Superior temporal gyrus (tissue), 1 donor: ENCODE data around the gene HSP90AA1.
"Not testable (repeated sequence)": the region's sequence is repeated elsewhere in the genome, so short reads cannot be mapped to it uniquely, and the experiment has no call there.

Experiments
- DNase-seq: peaks from one replicate; pipeline ENCODE4 v3.0.0-alpha.2; 2016; ENCODE audit errors: extremely low spot score

The HSP90AA1 gene

DNA sequence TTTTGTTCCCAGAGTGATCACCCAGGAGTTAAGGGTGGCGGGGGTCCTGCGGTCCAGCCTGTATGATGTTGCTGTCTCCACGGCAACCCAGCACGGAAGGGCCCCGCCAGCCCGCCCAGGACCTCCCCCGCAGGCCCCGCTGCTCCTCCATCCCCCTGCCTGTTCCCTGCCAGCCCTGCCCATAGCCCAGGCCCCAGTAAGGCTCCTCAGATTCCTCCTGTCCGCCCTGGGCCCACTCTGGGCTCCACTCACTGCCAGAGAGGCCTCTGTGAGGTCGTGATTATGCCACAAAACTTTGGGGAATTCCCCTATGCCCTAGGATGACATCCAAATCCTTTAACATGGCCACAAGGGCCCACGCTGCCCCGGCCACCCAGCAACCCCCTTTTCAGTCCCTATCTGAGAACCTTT is 20.8 kb downstream of the HSP90AA1 start:
- DNase-seq: no peak

DNA sequence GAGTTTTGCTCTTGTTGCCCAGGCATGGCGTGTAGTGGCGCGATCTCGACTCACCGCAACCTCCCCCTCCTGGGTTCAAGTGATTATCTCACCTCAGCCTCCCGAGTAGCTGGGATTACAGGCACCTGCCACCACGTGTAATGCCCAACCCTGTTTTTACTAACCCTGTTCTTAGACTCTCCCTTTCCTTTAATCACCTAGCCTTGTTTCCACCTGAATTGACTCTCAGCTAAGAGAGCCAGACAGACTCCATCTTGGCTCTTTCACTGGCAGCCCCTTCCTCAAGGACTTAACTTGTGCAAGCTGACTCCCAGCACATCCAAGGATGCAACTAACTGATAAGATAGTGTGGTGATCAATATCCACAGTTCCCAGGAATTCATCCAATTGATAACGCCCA is 22.3 kb downstream of the HSP90AA1 start:
- DNase-seq: not testable (repeated sequence)

DNA sequence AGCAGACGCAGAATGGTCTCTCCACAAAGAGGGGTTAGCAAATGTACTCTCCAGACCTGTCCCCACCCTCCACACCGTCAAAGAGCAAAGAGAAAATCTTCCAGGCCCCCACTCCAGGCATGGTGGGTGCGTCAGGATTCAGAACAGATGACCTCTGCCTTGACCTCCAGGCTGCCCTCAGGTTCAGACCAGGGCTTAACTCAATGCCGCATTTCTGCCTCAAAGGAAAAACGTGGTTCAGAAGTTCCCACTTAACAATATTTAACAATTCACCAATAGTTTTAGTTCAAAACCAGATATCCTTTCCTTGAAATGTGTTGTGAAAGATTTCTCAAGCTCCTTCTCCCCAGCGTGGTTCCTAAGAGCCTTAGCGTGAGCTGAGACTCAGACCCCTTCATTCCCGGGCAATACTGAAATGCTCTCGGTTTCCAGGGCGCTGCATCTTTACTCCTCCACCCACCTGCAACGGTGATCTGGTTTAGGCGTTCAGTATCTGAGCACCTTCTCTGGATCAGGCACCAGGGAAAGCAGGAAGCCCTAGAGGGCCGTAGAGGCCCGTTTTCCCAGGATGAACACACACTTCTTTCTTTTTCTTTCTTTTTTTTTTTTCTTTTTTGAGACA is 22.9 kb downstream of the HSP90AA1 start:
- DNase-seq: no peak

DNA sequence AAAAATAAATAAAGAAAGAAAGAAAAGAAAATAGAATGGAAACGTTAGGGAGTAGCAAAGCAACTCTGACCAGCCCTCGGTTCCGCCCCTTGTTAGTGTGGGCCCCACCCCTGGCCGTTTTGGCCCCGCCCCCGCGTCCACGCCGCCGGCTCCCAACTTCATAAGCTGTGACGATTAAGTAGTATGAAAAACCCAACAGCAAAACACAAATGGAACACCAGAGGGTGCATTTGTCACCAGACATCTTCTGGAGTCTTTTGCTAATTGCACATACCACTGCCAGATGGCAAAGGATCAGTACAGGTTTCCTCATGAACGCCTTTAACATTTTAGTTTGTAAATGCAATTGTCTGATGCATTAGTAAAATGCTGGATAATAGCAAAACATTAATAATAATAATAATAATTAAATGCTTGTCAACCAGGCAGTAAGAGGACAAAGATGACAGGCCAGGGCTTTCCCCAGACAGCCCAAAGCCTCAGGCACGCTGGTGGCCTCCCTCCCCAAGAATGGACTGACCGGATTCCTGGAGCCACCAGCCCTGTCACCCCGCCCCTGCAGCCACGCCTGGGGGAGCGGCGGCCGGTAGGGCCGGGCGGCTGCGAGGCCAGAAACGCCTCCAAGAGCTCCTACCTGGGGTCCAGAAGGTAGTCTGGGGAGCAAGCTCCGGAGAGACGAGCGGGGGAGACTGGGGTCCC is 23.6 kb downstream of the HSP90AA1 start:
- DNase-seq: peak; percentile 70

GRCh38 chr14:102058961-102059360 is 27.9 kb downstream of the HSP90AA1 start:
- no peak for DNase-seq

- no peak for DNase-seq
Observed at GRCh38 chr14:102058146-102058545, 28.7 kb downstream of the HSP90AA1 start.

- no peak for DNase-seq
Observed at GRCh38 chr14:102057480-102058114, 29.2 kb downstream of the HSP90AA1 start.

DNA sequence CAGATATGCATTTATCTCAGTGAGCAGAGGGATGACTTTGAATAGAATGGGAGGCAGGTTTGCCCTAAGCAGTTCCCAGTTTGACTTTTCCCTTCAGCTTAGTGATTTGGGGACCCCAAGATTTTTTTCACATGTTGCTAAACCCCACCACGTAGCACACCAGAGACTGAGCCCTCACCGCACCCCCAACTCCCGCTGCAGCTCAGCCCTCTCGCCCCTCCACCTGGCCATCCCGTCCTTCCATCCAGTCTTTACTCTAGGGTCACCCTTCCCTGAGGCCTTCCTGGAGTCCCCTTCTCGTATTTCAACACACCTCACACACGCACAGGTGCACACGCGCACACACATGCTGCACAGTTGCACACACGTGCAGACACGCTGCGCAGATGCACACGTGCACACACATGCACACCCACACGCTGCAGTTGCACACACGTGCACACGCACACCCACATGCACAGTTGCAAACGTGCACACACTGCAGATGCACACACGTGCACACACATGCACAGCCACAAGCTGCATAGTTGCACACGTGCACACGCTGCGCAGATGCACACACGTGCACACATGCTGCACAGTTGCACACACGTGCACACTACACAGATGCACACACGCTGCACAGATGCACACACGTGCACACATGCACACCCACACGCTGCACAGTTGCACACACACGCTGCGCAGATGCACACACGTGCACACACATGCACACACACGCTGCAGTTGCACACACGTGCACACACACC is 30.0 kb downstream of the HSP90AA1 start:
- no peak for DNase-seq

DNA sequence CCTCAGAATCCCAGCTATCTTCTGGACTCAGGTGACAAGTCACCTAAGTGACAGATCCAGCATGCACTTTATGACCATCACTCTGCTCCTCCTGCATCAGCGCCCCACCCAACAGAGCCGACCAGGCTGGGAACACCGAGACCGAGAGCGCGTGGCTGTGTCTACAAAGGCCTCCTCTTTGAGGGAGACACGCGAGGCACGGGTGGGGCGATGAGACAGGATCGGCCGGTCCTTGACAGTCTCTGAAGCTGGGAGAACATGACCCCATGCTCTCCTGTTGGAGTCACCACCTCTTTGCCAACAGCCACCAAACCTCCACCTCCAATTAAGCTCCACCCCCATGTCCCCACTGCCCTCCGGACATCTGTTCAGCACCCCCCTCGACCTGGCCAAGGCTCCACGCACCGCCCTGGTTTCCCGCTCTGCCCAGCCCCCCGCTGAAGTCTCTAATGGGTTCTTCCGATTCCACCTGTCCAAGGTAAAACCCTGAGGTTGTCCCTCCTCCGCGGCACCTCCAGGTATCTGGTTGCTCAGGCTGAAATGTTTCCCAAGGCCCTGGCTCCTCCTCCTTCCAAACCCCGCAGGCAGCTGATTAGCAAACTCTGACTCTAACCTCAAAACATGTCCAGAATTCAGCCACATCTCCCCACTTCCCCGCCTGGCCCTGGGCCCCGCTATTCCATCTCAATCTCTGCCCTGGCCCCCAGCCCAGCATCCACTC is 31.5 kb downstream of the HSP90AA1 start:
- DNase-seq: no peak

DNA sequence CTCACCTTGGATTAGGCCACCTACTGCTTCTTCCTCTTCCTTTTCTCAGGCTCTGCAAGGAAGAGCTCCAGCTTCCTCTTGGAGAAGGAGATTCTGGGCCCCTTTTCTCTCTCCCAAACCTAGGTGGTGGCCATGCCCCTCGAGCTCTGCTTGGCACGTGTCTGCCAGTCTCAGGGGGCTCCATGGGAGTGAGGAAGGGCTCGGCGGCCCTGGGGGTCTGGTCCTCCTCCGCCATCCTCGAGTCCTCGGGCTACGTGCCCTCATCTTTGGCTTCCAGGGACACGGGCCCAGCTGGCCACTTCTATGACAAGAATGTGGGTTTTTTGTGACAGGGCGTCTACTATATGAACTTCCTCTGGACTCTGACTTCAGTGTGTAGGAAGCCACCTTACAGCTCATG is 34.3 kb downstream of the HSP90AA1 start:
- DNase-seq: no peak

GRCh38 chr14:102050625-102051024 is 36.2 kb downstream of the HSP90AA1 start:
- no peak for DNase-seq

- no peak for DNase-seq
Observed at GRCh38 chr14:102050026-102050405, 36.8 kb downstream of the HSP90AA1 start.

DNA sequence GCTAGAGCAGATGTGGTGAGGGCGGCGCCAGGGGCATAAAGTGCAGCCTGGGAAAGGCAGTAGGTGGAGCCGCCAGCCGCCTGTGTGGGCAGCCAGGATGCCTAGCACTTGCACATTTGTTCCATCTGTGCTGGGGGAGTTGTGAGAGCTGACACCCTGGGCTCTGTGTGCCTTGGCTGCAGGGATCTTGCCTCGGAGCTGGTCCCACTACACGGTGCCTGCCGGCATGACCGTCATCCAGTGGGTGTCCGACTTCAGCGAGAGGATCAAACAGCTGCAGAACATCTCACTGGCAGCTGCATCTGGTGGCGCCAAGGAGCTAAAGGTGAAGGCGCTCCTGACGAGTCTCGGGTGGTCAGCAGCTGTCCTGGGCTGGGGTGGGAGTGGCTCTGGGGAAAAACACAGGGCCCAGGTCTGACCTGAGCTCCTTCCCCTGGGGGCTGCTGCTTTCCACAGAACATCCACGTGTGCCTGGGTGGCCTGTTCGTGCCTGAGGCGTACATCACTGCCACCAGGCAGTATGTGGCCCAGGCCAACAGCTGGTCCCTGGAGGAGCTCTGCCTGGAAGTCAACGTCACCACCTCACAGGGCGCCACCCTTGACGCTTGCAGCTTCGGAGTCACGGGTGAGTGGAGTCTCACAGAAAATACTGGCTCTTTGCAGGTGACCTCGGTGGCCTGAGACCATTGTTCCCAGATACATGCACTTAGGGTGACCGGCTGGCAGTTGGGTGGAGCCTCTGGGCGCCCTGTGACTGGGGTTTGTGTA is 37.4 kb downstream of the HSP90AA1 start:
- DNase-seq: no peak

- no peak for DNase-seq
Observed at GRCh38 chr14:102047808-102048540, 38.9 kb downstream of the HSP90AA1 start.

- peak; percentile 84 for DNase-seq
Observed at GRCh38 chr14:102046337-102047278, 40.2 kb downstream of the HSP90AA1 start.

DNA sequence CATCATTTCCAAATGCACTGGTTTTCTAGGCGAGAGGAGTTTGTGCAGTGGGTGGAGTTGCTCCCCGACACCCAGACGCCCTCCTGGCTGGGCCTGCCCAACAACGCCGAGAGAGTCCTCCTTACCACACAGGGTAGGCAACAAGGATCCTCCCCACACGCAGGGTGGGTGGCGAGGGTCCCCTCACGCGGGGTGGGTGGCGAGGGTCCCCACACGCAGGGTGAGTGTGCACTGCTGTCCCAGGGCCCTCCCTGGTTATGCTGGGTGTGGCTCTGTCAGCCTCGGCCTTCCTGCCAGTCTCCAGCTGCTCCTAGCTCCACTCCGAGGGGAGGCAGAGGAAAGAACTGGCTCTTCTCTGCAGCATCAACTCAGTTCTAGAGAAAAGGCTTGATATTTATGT is 42.3 kb downstream of the HSP90AA1 start:
- no peak for DNase-seq

DNA sequence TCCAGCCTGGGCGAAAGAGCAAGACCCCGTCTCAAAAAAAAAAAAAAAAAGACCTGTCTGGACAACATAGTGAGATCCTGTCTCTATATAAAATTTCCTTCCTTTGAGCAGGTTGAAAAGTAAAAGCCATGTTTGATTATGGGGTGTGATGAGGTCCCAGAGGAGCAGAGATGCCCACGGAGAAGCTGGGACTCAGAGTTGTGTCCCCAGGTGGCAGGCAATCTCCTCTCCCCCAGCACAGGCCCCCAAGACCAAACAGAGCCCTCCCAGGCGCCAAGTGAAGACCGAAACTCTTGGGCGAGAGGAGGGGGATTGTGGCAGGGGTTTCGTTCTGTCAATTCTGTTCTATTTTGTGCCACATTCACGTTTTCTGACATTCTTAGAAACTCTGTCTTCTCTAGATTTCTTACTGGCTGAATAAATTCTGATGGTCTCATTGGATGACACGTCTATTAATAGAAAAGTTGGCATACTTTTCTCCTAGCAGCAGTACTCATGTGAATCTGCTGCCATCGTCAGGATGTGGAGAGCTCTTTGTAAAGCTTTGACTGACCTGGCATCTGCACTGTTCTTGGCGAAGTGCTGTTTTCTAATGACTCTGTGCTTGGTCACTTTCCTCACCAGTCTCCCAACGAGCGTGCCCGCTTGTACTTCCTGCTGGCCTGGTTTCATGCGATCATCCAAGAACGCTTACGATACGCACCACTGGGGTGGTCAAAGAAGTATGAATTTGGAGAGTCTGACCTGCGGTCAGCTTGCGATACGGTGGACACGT is 43.4 kb downstream of the HSP90AA1 start:
- DNase-seq: peak; percentile 78

- DNase-seq: no peak
Observed at GRCh38 chr14:102042699-102043098, 44.1 kb downstream of the HSP90AA1 start.
